HL-60 (cell line): ENCODE data around the gene KCNT1.

Source experiments
- DNase-seq, 2 experiments: peaks; one replicate each; pipeline ENCODE4 v3.0.0-alpha.2; 2010 to 2020; ENCODE audit warnings: low read depth in 1 of 2, low spot score in 1 of 2
- H3K27ac ChIP-seq: fragments of 250-450 bp; sonication (Bioruptor Pico); replicated peaks from 2 replicates; pipeline ENCODE4 v1.5.1; 2020; ENCODE audit warnings: mild to moderate bottlenecking, moderate library complexity
- H3K27me3 ChIP-seq: fragments of 250-450 bp; sonication (Bioruptor Pico); 2 replicates; pipeline ENCODE4 v1.5.1; 2021; ENCODE audit warnings: mild to moderate bottlenecking, moderate library complexity; ENCODE audit not compliant: insufficient read depth, poor library complexity, severe bottlenecking
- H3K4me3 ChIP-seq: replicated peaks from 2 replicates; pipeline ENCODE4 v1.5.1; 2011; ENCODE audit warnings: mild to moderate bottlenecking, control low read depth, low read length; ENCODE audit not compliant: insufficient read depth
- CTCF ChIP-seq: IDR thresholded peaks from one replicate; pipeline ENCODE4 v1.5.1; 2011; ENCODE audit warnings: low read length, control low read depth, inconsistent platforms; ENCODE audit not compliant: insufficient read depth
- GABPA ChIP-seq: IDR thresholded peaks from 2 replicates; pipeline ENCODE4 v1.6.1; 2012; ENCODE audit warnings: low read depth
- POLR2AphosphoS5 ChIP-seq: IDR thresholded peaks from 2 replicates; pipeline ENCODE4 v1.6.1; 2012; ENCODE audit warnings: low read depth
- REST ChIP-seq: IDR thresholded peaks from 2 replicates; pipeline ENCODE4 v1.6.1; 2012; ENCODE audit warnings: low read depth; ENCODE audit not compliant: insufficient replicate concordance
- SPI1 ChIP-seq: IDR thresholded peaks from 2 replicates; pipeline ENCODE4 v1.6.1; 2012; ENCODE audit warnings: low read depth, mild to moderate bottlenecking, borderline replicate concordance

KCNT1 gene

GRCh38 chr9:135680056-135680455 lies 21.9 kb upstream of the KCNT1 start:
- Histone ChIP-seq H3K4me3 (no peak overlapping the region), H3K27me3 (no peaks in the 10 kb centered on the region), H3K27ac (no peak overlapping the region)
- DNase-seq, result no peak
- TF ChIP-seq GABPA (no peak), SPI1 (no peak)

- DNase-seq, result no peak
- no peak for TF ChIP-seq REST
- TF ChIP-seq SPI1, result no peak
- no peak overlapping the region for H3K27ac ChIP-seq
- H3K4me3 ChIP-seq, result no peak overlapping the region
- H3K27me3 ChIP-seq, result no peaks in the 10 kb centered on the region
Measured at GRCh38 chr9:135681161-135681560, 20.8 kb upstream of the KCNT1 start.

- no peak overlapping the region for H3K27ac ChIP-seq
- no peak for TF ChIP-seq SPI1
- TF ChIP-seq POLR2AphosphoS5, result no peak
- no peak for TF ChIP-seq CTCF
- no peak for TF ChIP-seq REST
- no peak for TF ChIP-seq GABPA
- no peak for DNase-seq
- no peaks in the 10 kb centered on the region for H3K27me3 ChIP-seq
- H3K4me3 ChIP-seq, result no peak overlapping the region
Measured at GRCh38 chr9:135683401-135684034, 18.5 kb upstream of the KCNT1 start.

- H3K27me3 ChIP-seq, result no peaks in the 10 kb centered on the region
Measured at GRCh38 chr9:135684691-135685090, 17.3 kb upstream of the KCNT1 start.

More at GRCh38 chr9:135684691-135685090, 17.3 kb upstream of the KCNT1 start:
- no peak overlapping the region for H3K4me3 ChIP-seq
- no peak for DNase-seq
- TF ChIP-seq CTCF (no peak), POLR2AphosphoS5 (no peak), GABPA (no peak), SPI1 (no peak), REST (no peak)
- no peak overlapping the region for H3K27ac ChIP-seq
